NCI-H748 treated with DMSO at 0.1 percent for 48 hours (cell line): ENCODE results near the gene MYO18A.

Source experiments
- DNase-seq: peaks from one replicate; lab custom pipeline; 2025; lab: John Stamatoyannopoulos, UW

Gene MYO18A

GRCh38 chr17:29165800-29166506 is 14.2 kb downstream of the MYO18A start:
- no peak for DNase-seq

DNA sequence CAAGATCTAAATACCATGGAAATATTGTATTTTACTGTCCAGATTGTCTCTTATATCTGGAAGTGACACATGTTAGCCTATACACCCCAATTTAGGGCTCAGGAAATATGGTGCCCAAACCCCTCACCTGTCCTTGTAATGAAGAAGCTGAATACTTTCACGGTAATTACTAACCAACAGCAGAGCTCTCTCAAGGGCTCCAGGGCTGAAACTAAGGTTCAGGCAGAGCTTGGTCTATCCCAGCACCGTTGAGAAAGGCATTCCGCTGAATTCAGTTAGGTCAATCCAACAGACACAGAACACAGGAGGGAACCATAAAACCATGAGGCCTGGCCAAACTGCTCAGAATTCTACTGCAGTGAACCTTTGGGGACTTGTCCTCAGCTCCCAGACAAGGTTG is 14.9 kb downstream of the MYO18A start:
- no peak for DNase-seq

DNA sequence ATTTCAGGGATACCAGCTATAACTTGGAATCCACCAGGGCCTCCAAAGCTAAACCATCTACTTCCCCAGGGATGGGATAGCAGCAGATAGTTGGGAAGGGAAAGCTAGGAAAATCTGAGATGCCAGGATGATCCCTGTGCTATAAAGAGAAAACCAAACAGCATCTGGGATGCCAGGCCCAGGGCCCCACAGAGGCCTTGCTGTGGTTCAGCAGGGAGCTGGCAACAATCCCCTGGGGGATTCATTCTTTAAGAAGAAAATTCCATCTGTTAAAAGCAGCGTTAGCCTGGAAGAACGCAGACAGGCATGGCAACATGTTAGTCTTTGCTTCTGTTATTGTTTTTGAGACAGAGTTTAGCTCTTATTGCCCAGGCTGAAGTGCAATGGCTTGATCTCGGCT is 16.6 kb downstream of the MYO18A start:
- DNase-seq = no peak

GRCh38 chr17:29162909-29163341 is 17.3 kb downstream of the MYO18A start:
- DNase-seq = no peak

DNA sequence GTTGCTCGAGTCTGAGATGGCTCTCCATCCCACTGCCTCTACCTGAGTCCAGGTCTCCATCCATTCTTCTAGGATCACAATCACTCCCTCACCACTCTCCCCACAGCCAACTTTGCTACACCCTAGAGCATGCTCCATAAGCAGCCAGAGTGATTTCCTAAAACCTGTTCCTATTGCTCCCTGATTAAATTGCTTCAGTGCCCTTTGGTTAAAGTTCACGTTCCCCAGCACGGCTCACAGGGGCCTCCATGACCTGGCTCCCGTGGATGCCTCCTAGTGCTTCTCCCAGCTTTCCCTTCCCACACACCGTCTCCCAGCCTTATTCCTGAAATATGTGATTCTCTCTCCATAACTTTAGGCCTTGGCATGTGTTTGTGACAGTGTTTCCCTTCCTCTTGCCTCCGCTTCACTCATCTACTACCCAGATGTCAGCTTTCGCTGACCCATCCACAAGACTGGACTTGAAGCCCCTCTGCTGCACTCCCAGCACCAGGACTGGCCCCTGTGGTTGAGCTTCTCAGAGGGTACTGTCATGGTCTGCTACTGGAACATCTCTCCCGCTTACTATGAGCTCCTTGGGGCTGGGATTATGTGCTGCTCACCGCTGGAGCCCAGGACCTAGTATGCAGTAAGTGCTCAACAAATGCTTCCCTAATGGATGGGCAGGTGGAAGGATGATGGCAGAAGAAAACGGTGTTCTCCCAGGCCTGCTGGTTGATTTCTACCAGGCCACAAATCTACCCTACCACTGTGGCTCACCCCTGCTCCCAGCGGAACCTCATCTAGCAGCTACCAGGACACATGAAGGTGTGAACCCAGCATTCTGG is 17.9 kb downstream of the MYO18A start:
- DNase-seq = no peak

DNA sequence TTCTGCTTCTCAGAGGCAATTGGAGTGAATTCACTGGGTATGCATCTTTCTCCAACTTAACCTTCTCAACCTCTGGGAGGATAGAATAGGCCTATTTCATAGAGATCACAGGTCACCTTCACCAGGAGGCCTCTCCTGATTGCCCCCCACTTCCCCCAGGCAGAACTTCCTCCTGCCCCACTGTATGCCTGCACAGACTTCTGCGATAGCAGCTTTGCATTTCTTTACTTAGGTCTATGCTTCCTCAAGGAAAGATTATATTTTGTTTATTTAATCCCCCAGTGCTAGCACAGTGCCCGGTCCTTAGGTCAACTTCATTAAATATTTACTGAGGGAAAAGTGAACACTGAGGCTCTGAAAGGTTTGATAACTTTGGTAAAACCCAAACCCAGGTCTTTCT is 19.9 kb downstream of the MYO18A start:
- no peak for DNase-seq

- DNase-seq = no peak
Measured at GRCh38 chr17:29159306-29159860, 20.8 kb downstream of the MYO18A start.

DNA sequence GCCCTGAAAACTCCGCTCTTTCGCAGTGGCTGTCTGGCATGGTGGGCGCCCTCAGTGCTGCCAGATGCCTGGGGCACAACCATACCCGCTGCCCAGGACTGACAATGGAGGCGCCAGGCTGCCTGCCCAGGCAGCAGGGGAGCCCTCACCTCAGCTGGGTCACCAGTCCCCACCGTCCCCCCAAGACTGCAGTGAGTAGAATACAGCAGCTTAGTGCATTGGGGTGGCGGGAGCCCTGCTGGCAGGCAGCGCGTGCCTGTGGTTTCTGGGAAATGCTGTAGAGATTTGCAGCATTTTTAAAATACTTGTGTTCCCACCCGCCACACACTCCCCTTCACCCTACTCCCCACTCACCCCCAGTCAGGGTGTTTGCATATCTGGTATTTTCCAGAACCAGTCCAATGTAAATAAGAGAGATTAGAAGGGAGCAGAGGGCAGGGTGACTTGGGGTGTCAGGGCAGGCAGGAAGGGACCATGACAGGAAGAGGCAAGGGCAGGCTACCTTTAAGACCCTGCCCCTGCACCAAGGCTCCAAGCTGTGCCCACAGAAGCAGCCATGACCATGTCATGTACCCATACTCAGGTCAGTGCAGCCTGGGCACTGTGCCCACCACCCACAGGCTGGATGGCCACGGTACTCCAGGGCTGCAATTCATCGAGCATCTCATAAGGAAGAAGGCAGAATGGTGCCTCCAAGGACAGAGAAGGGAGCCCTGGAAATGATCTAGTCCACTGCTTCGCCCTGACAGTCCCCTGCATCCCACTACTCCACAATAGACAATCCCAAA is 21.5 kb downstream of the MYO18A start:
- DNase-seq = no peak

DNA sequence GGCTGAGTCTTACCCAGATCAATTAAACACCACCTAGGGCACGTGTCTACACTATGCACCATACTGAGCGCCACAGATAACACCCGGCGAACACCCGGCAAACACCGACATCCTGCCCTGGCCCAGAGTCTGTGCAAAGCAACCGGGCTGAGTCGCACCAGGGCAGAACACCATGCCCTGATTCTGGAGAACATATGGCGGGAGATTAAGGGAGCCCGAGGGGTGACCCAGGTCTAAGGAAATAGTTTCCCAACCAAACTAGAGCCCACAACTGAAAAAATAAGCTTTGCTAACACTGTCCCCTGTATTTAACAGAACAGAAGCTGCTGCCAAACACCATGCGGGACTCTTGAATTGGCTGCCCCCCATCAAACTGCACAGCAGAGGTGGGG is 22.1 kb downstream of the MYO18A start:
- no peak for DNase-seq

DNA sequence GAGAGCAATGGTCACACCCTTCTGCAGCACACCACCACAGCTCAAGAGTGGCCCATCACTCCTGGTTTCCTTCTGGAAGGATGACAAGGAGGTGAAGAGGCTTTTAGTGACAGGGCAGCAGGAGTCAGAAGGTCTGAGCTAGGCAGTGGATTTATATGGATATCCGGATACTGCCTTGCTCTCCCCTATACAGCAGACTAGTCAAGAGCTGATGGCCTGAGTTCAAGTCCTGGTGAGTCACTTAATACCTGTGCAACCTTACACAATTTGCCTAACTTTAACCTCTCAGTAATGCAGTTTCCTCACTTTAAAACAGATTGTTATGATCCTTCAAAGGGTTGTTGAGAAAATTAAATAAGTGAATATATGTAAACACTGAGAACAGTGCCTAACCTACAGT is 22.9 kb downstream of the MYO18A start:
- no peak for DNase-seq

DNA sequence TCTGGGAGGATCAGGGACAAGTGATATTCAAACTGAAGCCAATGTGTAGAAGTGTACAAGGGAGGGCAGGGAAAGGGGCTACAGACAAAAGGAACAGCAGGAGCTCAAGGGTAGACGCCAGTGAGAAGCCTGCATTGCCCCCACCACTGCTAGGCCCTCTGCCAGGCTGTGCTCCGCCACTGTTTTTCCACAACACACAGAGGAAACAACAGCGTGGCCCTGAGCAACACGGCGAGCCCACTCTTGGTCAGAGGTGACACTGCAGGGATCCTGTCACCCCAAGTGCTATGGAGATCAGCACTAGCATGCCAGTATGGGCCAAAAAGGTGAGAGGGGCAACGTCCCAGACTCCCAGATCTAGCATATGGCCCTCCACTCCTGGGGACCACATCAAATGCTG is 23.4 kb downstream of the MYO18A start:
- no peak for DNase-seq

- no peak for DNase-seq
Measured at GRCh38 chr17:29155966-29156338, 24.2 kb downstream of the MYO18A start.

GRCh38 chr17:29155227-29155965 is 24.8 kb downstream of the MYO18A start:
- no peak for DNase-seq

DNA sequence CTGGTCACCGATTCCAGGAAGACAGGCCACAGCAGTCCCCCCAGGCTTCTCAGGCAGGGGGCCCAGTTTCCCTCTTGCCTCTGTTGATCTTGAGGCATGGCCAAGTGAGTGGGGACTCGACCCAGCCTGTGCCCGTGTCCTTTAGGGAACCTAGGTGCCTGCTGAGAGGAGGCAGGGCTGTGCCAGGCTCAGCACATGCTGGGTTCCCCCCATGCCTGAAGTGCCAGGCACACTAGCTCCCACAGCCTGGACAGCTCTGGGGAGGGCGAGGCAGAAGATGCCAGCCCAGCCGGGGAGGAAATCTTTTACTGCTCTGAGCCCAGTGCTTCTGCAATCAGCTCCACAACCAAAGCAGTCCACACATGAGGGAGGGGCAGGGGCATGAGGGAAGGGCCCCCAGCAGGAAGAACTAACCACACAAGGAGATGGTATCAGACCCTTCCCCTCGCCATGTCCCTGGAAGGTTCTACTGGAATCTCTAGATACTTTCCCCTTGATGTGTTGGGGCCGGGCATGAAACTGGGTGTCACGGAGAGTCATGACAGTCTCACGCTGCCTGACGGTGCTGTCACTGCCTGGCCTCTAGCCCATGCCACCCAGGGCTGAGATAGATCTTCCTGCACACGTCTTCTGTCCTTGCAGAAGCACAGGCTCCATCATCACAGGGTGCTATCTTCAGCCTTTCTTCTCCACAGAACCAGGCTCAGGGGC is 25.5 kb downstream of the MYO18A start:
- no peak for DNase-seq

DNA sequence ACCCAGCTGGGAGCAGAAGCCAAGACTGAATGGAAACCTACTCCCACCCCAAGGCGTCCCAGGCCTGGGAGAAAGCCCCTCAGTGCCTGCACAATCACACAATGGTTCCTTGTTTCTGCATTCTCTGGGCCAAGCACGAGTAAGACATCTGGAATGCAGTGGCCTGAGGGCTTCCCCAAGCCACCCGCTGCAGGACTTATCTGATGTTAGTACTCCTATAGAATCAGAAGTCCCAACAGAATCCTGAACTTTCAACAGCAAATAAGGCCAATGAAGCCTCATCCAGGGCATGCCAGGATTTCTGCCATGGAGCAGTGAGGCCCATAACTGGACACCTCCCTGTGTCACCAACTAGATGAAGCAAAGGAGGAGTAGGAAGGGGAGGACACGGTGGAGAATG is 28.6 kb downstream of the MYO18A start:
- DNase-seq = no peak

DNA sequence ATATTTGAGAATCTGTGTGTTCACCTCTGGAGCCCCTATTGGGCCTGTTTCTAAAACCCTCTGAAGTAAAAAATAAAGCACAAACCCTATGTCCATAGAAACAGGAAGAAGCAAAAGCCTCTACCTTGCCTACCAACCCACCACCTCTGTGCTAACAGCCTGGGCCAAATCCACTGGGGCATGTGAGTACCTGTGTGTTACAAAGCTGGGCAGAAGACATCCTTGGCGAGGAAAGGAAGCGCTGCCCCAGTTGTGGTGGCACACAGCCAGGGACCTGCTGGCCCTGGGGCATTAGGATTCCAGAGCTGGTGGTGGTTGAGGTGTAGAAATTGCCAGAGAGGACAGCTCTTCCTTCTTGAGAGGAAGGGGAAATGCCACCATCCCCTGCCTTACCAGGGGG is 30.0 kb downstream of the MYO18A start:
- no peak for DNase-seq

DNA sequence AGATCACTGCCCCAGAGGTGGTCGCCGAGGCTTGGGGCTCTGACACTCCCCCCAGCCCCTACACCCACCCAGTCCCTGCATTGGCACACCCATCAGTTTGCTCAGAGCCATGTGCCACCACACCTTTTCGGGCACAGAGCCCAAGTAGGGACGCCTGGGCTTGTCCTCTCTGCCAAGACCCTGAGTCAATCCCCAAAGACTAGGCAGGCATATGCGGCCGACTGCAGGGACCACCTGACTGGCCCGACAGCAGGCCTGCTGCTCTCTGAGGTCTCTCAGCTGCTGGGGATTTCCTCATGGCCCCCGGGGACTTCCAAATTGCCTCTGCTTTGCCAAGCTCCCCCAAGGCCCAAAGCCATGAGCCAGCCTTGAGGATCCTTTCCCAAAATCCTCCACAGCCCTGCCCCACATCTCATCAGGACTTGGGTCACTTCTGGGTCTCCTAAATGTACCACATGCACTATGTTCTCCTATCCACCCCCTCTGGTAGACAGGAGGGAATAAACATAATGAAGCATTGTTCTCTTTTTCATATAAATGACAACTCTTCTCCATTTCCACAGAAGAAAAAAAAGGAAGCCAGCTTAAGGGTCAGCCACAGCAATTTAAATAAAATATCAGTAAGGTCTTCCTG is 30.6 kb downstream of the MYO18A start:
- DNase-seq = no peak

GRCh38 chr17:29148790-29149430 is 31.3 kb downstream of the MYO18A start:
- peak; percentile 95 for DNase-seq

- peak; percentile 42 for DNase-seq
Measured at GRCh38 chr17:29148257-29148789, 31.9 kb downstream of the MYO18A start.

- no peak for DNase-seq
Measured at GRCh38 chr17:29147682-29148081, 32.5 kb downstream of the MYO18A start.
